Measurements from ENCODE around the gene EFCAB6. TPM values are rescaled to one million over a fixed set of nuclear protein-coding genes. Genes with fewer than 3 reads are reported as not detected.

EFCAB6 gene
- polyA plus RNA-seq, 1 donor from 2014 or later = not detected

GRCh38 chr22:43711681-43712080 is 100.4 kb downstream of the EFCAB6 start:
- H3K27ac Mint-ChIP-seq = no peak overlapping the region
- H3K9me3 Mint-ChIP-seq = no peaks in the 10 kb centered on the region
- peaks cover 2% of the 10 kb centered on the region for H3K36me3 Mint-ChIP-seq
- no peak overlapping the region for H3K4me3 Mint-ChIP-seq
- peaks cover 12% of the 10 kb centered on the region for H3K27me3 Mint-ChIP-seq
- H3K4me1 Mint-ChIP-seq = peaks cover 0 to 1% (median 0%) of the 10 kb centered on the region in 3 donors

- peaks cover 5 to 8% (median 6%) of the 10 kb centered on the region in 3 donors for H3K9me3 Mint-ChIP-seq
- H3K36me3 Mint-ChIP-seq = peaks cover 2% of the 10 kb centered on the region
- no peak overlapping the region for H3K4me3 Mint-ChIP-seq
- H3K27ac Mint-ChIP-seq = no peak overlapping the region
- no peaks in the 10 kb centered on the region for H3K4me1 Mint-ChIP-seq
- H3K27me3 Mint-ChIP-seq = peaks cover 13% of the 10 kb centered on the region
Observed at GRCh38 chr22:43707648-43708047, 104.5 kb downstream of the EFCAB6 start.

GRCh38 chr22:43706571-43707328 is 105.4 kb downstream of the EFCAB6 start:
- no peak overlapping the region for H3K27ac Mint-ChIP-seq
- H3K4me3 Mint-ChIP-seq = no peak overlapping the region
- H3K4me1 Mint-ChIP-seq = no peaks in the 10 kb centered on the region
- H3K27me3 Mint-ChIP-seq = peaks cover 13% of the 10 kb centered on the region
- peaks cover 5 to 8% (median 6%) of the 10 kb centered on the region in 3 donors for H3K9me3 Mint-ChIP-seq
- peaks cover 2% of the 10 kb centered on the region for H3K36me3 Mint-ChIP-seq

GRCh38 chr22:43706151-43706550 is 106.0 kb downstream of the EFCAB6 start:
- Mint-ChIP-seq H3K4me3 (no peak overlapping the region), H3K9me3 (peaks cover 5 to 8% (median 6%) of the 10 kb centered on the region in 3 donors), H3K36me3 (peaks cover 2% of the 10 kb centered on the region), H3K27ac (no peak overlapping the region), H3K4me1 (no peaks in the 10 kb centered on the region), H3K27me3 (peaks cover 13% of the 10 kb centered on the region)

- Mint-ChIP-seq H3K27ac (no peak overlapping the region), H3K4me1 (no peaks in the 10 kb centered on the region), H3K36me3 (peaks cover 2% of the 10 kb centered on the region), H3K27me3 (peaks cover 11% of the 10 kb centered on the region), H3K9me3 (peaks cover 5 to 8% (median 6%) of the 10 kb centered on the region in 3 donors), H3K4me3 (no peak overlapping the region)
Observed at GRCh38 chr22:43704051-43704450, 108.1 kb downstream of the EFCAB6 start.

GRCh38 chr22:43698403-43698802 is 113.7 kb downstream of the EFCAB6 start:
- H3K4me1 Mint-ChIP-seq = no peaks in the 10 kb centered on the region
- H3K4me3 Mint-ChIP-seq = no peak overlapping the region
- H3K27me3 Mint-ChIP-seq = no peaks in the 10 kb centered on the region
- no peaks in the 10 kb centered on the region for H3K36me3 Mint-ChIP-seq
- H3K27ac Mint-ChIP-seq = no peak overlapping the region
- H3K9me3 Mint-ChIP-seq = peaks cover 0 to 5% (median 4%) of the 10 kb centered on the region in 3 donors

GRCh38 chr22:43697894-43698293 is 114.2 kb downstream of the EFCAB6 start:
- Mint-ChIP-seq H3K4me1 (no peaks in the 10 kb centered on the region), H3K9me3 (peaks cover 0 to 5% (median 2%) of the 10 kb centered on the region in 3 donors), H3K27ac (no peak overlapping the region), H3K4me3 (no peak overlapping the region), H3K27me3 (peaks cover under 1% of the 10 kb centered on the region), H3K36me3 (peaks cover under 1% of the 10 kb centered on the region)

- peaks cover 0 to 2% (median 0%) of the 10 kb centered on the region in 3 donors for H3K4me1 Mint-ChIP-seq
- H3K27ac Mint-ChIP-seq = no peak overlapping the region
- H3K36me3 Mint-ChIP-seq = peaks cover 2% of the 10 kb centered on the region
- peaks cover 2% of the 10 kb centered on the region for H3K27me3 Mint-ChIP-seq
- H3K9me3 Mint-ChIP-seq = peaks cover 5 to 9% (median 6%) of the 10 kb centered on the region in 3 donors
- H3K4me3 Mint-ChIP-seq = no peak overlapping the region
Observed at GRCh38 chr22:43693249-43693648, 118.9 kb downstream of the EFCAB6 start.

GRCh38 chr22:43689356-43689755 is 122.7 kb downstream of the EFCAB6 start:
- Mint-ChIP-seq H3K27me3 (peaks cover 3% of the 10 kb centered on the region), H3K9me3 (peaks cover 0 to 9% (median 6%) of the 10 kb centered on the region in 3 donors), H3K4me1 (peaks cover 0 to 2% (median 0%) of the 10 kb centered on the region in 3 donors), H3K36me3 (peaks cover 2% of the 10 kb centered on the region), H3K27ac (no peak overlapping the region), H3K4me3 (no peak overlapping the region)

- Mint-ChIP-seq H3K9me3 (peaks cover 5 to 8% (median 6%) of the 10 kb centered on the region in 3 donors), H3K36me3 (no peaks in the 10 kb centered on the region), H3K4me3 (no peak overlapping the region), H3K27ac (no peak overlapping the region), H3K4me1 (no peaks in the 10 kb centered on the region), H3K27me3 (peaks cover 6% of the 10 kb centered on the region)
Observed at GRCh38 chr22:43682851-43683250, 129.3 kb downstream of the EFCAB6 start.

- peaks cover 5 to 8% (median 6%) of the 10 kb centered on the region in 3 donors for H3K9me3 Mint-ChIP-seq
- H3K36me3 Mint-ChIP-seq = no peaks in the 10 kb centered on the region
- H3K27ac Mint-ChIP-seq = no peak overlapping the region
- H3K4me1 Mint-ChIP-seq = no peaks in the 10 kb centered on the region
- H3K27me3 Mint-ChIP-seq = peaks cover 6% of the 10 kb centered on the region
- no peak overlapping the region for H3K4me3 Mint-ChIP-seq
Observed at GRCh38 chr22:43681731-43682360, 130.3 kb downstream of the EFCAB6 start.

GRCh38 chr22:43670513-43670912 is 141.6 kb downstream of the EFCAB6 start:
- Mint-ChIP-seq H3K27me3 (peaks cover 10% of the 10 kb centered on the region), H3K4me1 (no peaks in the 10 kb centered on the region), H3K4me3 (peak overlapping the region in 1 of 4 donors; percentile 4), H3K9me3 (peaks cover 0 to 4% (median 0%) of the 10 kb centered on the region in 3 donors), H3K36me3 (peaks cover 2% of the 10 kb centered on the region), H3K27ac (no peak overlapping the region)

GRCh38 chr22:43669190-43669589 is 142.9 kb downstream of the EFCAB6 start:
- no peaks in the 10 kb centered on the region for H3K4me1 Mint-ChIP-seq
- H3K9me3 Mint-ChIP-seq = peaks cover 0 to 4% (median 0%) of the 10 kb centered on the region in 3 donors
- H3K4me3 Mint-ChIP-seq = no peak overlapping the region
- H3K27ac Mint-ChIP-seq = no peak overlapping the region
- H3K36me3 Mint-ChIP-seq = peaks cover 2% of the 10 kb centered on the region
- H3K27me3 Mint-ChIP-seq = peaks cover 13% of the 10 kb centered on the region

GRCh38 chr22:43667656-43668055 is 144.4 kb downstream of the EFCAB6 start:
- Mint-ChIP-seq H3K4me3 (no peak overlapping the region), H3K9me3 (peaks cover 0 to 4% (median 0%) of the 10 kb centered on the region in 3 donors), H3K36me3 (peaks cover 2% of the 10 kb centered on the region), H3K27me3 (peaks cover 13% of the 10 kb centered on the region), H3K27ac (no peak overlapping the region), H3K4me1 (no peaks in the 10 kb centered on the region)

GRCh38 chr22:43666457-43666856 is 145.6 kb downstream of the EFCAB6 start:
- Mint-ChIP-seq H3K36me3 (peaks cover 2% of the 10 kb centered on the region), H3K27me3 (peaks cover 11% of the 10 kb centered on the region), H3K27ac (no peak overlapping the region), H3K9me3 (peaks cover 0 to 4% (median 0%) of the 10 kb centered on the region in 3 donors), H3K4me1 (no peaks in the 10 kb centered on the region), H3K4me3 (no peak overlapping the region)

Measured in IgD-negative memory B cell (primary cell).